Measurements from ENCODE around the gene ETS1.

DNA sequence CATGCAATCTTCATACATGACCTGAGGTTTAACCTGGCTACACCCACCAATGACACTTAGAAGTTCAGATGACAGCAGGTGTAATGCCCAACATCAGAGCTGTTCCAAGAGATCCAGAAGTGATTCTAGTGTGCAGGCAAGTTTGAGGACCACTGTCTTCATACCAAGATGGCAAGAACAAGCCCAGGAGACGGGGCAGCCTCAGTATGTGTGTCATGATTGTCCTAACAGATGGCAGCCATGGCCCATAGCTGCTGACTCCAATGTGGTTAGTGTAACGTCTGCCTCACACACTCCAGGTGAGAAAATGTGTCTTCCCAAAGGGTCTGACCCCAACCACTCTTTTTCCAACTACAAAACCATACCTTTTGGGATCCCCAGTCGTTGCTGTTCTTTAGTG, 97.3 kb downstream of the ETS1 start:
- TF ChIP-seq JUNB (IDR thresholded peaks at IDR 0.05; ENCODE audit: unreplicated experiment), result no peak
- TF ChIP-seq CTCF (conservative IDR thresholded peaks at IDR 0.05; ENCODE audit: low read depth in 2 of 2), result no peak
- TF ChIP-seq EZH2phosphoT487 (IDR thresholded peaks at IDR 0.05; ENCODE audit: unreplicated experiment), result no peak
- no peak for TF ChIP-seq POLR2AphosphoS5 (IDR thresholded peaks at IDR 0.05; ENCODE audit: low read depth)
